Measurements from ENCODE around the gene ATP8B2.

DNA sequence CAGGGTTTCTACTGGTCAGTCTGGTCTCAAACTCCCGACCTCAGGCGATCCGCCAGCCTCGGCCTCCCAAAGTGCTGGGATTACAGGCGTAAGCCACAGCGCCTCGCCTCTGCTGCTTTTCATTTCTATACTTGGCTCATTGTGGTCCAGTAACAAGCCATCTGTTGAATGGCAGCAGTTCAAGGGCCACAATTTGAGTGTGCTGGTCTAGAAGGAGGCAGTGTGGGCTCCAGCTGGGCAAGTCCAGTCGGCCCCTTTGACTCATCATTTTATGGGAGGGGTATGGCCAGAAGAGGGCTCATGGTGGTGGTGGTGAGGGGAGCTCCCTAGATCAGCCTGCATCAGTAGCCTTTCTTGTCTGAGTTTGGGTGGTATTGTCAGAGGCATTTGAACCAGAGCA lies 33.2 kb downstream of the ATP8B2 start:
- TF ChIP-seq, protein P1, sequence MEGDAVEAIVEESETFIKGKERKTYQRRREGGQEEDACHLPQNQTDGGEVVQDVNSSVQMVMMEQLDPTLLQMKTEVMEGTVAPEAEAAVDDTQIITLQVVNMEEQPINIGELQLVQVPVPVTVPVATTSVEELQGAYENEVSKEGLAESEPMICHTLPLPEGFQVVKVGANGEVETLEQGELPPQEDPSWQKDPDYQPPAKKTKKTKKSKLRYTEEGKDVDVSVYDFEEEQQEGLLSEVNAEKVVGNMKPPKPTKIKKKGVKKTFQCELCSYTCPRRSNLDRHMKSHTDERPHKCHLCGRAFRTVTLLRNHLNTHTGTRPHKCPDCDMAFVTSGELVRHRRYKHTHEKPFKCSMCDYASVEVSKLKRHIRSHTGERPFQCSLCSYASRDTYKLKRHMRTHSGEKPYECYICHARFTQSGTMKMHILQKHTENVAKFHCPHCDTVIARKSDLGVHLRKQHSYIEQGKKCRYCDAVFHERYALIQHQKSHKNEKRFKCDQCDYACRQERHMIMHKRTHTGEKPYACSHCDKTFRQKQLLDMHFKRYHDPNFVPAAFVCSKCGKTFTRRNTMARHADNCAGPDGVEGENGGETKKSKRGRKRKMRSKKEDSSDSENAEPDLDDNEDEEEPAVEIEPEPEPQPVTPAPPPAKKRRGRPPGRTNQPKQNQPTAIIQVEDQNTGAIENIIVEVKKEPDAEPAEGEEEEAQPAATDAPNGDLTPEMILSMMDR (IDR thresholded peaks at IDR 0.05), result no peak
- no peak for TF ChIP-seq POLR2A (IDR thresholded peaks at IDR 0.05)
- no peak for TF ChIP-seq EP300 (IDR thresholded peaks at IDR 0.05)

All from upper lobe of left lung (tissue), 4 donors.